DMS 273 (cell line): ENCODE measurements around the gene EEA1.

Source experiments
- DNase-seq: peaks from one replicate; lab custom pipeline; 2025; ENCODE audit not compliant: unreplicated experiment; lab: John Stamatoyannopoulos, UW

The EEA1 gene

DNA sequence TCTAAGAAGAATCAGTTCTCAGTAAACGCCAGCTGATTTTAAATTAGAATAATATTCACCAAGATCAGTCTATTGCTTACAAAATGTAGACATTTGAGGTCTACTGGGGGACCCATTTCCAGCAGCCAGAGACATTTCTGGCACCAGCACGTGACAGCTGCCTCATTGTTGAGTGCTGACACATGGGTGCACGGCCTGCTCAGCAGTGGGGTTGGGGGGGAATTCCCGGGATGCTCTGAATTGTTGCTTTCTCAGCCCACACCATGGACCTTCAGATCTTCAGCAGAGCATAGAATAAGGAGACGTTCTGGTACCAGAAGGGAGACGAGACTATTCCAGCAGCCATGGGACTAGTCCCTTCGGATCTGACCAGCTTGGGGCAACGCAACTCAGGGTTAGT lies 208.0 kb downstream of the EEA1 start:
- DNase-seq = no peak
